T-helper 1 cell treated with Interleukin-12 subunit alpha and Interleukin-12 subunit beta and Interleukin-4 antibody, amounts not matched to agents 30 μg/mL and 1 μg/mL, for 36 hours (primary cell): Measurements from ENCODE around the gene CERS2.

Experiments used
- H3K27ac Mint-ChIP-seq: one replicate; pipeline ENCODE4 v1.8.0; 2021; ENCODE audit warnings: mild to moderate bottlenecking, mixed read lengths
- H3K27me3 Mint-ChIP-seq: one replicate; pipeline ENCODE4 v1.8.0; 2021; ENCODE audit warnings: low read depth, mixed read lengths
- H3K36me3 Mint-ChIP-seq: one replicate; pipeline ENCODE4 v1.8.0; 2021; ENCODE audit warnings: low read depth, mixed read lengths
- H3K4me1 Mint-ChIP-seq: one replicate; pipeline ENCODE4 v1.8.0; 2021; ENCODE audit warnings: low read depth, mixed read lengths
- H3K4me3 Mint-ChIP-seq: one replicate; pipeline ENCODE4 v1.8.0; 2021; ENCODE audit warnings: mild to moderate bottlenecking, moderate library complexity, mixed read lengths
- H3K9me3 Mint-ChIP-seq: one replicate; pipeline ENCODE4 v1.8.0; 2021; ENCODE audit warnings: mixed read lengths

Gene CERS2

GRCh38 chr1:150927624-150928023 is 47.0 kb downstream of the CERS2 start:
- peaks cover 9% of the 10 kb centered on the region for H3K9me3 Mint-ChIP-seq
- no peaks in the 10 kb centered on the region for H3K27me3 Mint-ChIP-seq
- peak overlapping the region; percentile 97 for H3K4me3 Mint-ChIP-seq
- H3K36me3 Mint-ChIP-seq = peaks cover 45% of the 10 kb centered on the region
- H3K27ac Mint-ChIP-seq = no peak overlapping the region
- peaks cover 21% of the 10 kb centered on the region for H3K4me1 Mint-ChIP-seq

- Mint-ChIP-seq H3K4me3 (peak within 1 kb of the TSS; percentile 97), H3K4me1 (peaks cover 28% of the 10 kb centered on the region), H3K27me3 (no peaks in the 10 kb centered on the region), H3K27ac (peak within 1 kb of the TSS; percentile 97), H3K9me3 (no peaks in the 10 kb centered on the region), H3K36me3 (peaks cover 34% of the 10 kb centered on the region)
These were observed 48.4 kb downstream of the CERS2 start, which contains the start of gene SETDB1 for GRCh38 chr1:150926097-150926741. Gene SETDB1 (plus strand): TSS chr1:150926363. CDS start chr1:150927715, 1,352 bp downstream.

GRCh38 chr1:150925080-150925479 is 49.6 kb downstream of the CERS2 start:
- Mint-ChIP-seq H3K9me3 (no peaks in the 10 kb centered on the region), H3K4me3 (peak overlapping the region; percentile 97), H3K4me1 (peaks cover 28% of the 10 kb centered on the region), H3K27me3 (no peaks in the 10 kb centered on the region), H3K36me3 (peaks cover 25% of the 10 kb centered on the region), H3K27ac (peak overlapping the region; percentile 63)

GRCh38 chr1:150922519-150922975 is 52.1 kb downstream of the CERS2 start:
- Mint-ChIP-seq H3K36me3 (peaks cover 3% of the 10 kb centered on the region), H3K27ac (no peak overlapping the region), H3K4me1 (peaks cover 23% of the 10 kb centered on the region), H3K9me3 (no peaks in the 10 kb centered on the region), H3K4me3 (no peak overlapping the region), H3K27me3 (no peaks in the 10 kb centered on the region)

GRCh38 chr1:150917387-150917786 is 57.2 kb downstream of the CERS2 start:
- no peaks in the 10 kb centered on the region for H3K27me3 Mint-ChIP-seq
- no peak overlapping the region for H3K27ac Mint-ChIP-seq
- peaks cover 5% of the 10 kb centered on the region for H3K4me1 Mint-ChIP-seq
- no peaks in the 10 kb centered on the region for H3K36me3 Mint-ChIP-seq
- no peak overlapping the region for H3K4me3 Mint-ChIP-seq
- no peaks in the 10 kb centered on the region for H3K9me3 Mint-ChIP-seq
